Erythroblast (primary cell): ENCODE measurements around the gene GAN.

ENCODE experiments used
- GATA1 ChIP-seq: IDR thresholded peaks from 2 replicates; pipeline ENCODE4 v1.6.1; 2011; ENCODE audit warnings: low read depth, mild to moderate bottlenecking, control low read depth, low read length, moderate library complexity
- POLR2A ChIP-seq: IDR thresholded peaks from 2 replicates; pipeline ENCODE4 v1.6.1; 2011; ENCODE audit warnings: mild to moderate bottlenecking, low read length

DNA sequence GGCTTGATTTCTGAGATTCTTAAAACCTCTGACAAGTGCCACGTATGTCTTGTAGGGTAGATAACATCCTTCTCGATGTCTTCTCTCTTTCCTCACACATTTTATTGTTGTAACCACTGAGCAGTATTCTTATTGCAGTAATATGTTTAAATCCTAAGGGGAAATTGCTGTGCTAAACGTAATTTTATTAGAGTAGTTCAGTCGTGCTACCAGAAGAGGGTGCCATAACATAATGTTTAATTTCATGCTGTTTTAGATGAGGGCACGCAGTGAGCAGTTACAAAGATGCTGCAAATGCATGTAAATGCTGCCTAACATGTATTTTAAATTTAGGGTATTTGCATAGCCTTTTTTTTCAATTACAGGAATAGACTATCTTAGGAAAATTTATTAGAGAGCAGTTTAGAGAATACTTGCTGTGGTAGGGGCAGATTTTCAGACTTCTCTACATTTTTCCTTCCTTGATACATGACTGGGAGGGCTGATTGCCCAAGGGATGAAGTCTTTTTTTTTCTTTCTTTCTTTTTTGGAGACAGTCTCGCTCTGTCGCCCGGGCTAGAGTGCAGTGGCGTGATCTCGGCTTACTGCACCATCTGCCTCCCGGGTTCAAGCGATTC, 51.7 kb downstream of the GAN start:
- no peak for TF ChIP-seq POLR2A
- no peak for TF ChIP-seq GATA1
